ENCODE results near the gene VPS35.

The VPS35 gene

DNA sequence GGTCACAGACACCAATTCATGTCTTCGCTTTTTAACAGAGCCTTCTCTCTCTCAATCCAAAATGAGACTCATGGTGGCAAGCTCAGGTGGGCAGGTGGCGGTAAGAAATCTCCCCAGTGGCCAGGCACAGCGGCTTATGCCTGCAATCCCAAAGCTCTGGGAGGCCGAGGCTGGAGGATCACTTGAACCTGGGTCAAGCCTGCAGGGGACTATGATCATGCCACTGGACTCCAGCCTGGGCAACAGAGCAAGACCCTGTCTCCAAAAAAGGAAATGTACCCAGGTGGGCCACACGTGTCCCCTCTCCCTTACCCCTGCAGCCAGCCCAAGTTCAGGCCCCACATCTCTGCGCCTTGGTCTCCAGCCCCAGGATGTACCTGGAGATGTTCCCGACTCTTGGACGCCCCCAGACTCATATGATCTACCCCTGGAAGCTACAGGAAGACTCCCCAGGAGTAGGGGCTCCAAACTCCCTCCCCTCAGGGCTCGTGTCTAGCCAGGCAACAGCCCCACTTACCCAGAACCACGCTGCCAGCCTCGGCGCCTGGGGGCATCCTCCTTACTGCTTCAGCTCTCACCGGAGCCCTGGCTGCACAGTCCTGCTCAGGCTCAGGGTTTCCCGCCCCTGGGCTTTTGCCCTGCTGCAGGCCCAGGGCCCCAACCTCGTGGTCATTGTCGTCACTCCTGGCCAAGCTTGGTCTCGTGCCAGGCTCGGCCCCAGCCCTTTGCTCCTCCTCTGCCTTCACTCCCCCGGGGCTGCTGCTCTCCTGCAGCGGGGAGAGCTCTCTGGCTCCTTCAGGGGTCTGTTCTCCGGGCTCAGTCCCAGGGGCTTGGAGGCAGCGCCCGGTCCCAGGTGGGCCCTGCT lies 42.9 kb upstream of the VPS35 start:
- POLR2A ChIA-PET = no interaction called here
- TF ChIP-seq ZNF384 (IDR thresholded peaks at IDR 0.05) (no peak), LEF1 (IDR thresholded peaks at IDR 0.05; ENCODE audit: borderline replicate concordance) (no peak), FOXA1 (IDR thresholded peaks at IDR 0.05) (no peak), SP1 (IDR thresholded peaks at IDR 0.05) (no peak), HDGF (IDR thresholded peaks at IDR 0.05; ENCODE audit: borderline replicate concordance) (no peak), TARDBP (IDR thresholded peaks at IDR 0.05) (no peak), FOXM1 (IDR thresholded peaks at IDR 0.05; ENCODE audit: borderline replicate concordance) (no peak), CTBP1 (IDR thresholded peaks at IDR 0.05; ENCODE audit: borderline replicate concordance) (no peak)
- no peak for DNase-seq (ENCODE audit: extremely low spot score)
- CTCF ChIA-PET = no interaction called here

DNA sequence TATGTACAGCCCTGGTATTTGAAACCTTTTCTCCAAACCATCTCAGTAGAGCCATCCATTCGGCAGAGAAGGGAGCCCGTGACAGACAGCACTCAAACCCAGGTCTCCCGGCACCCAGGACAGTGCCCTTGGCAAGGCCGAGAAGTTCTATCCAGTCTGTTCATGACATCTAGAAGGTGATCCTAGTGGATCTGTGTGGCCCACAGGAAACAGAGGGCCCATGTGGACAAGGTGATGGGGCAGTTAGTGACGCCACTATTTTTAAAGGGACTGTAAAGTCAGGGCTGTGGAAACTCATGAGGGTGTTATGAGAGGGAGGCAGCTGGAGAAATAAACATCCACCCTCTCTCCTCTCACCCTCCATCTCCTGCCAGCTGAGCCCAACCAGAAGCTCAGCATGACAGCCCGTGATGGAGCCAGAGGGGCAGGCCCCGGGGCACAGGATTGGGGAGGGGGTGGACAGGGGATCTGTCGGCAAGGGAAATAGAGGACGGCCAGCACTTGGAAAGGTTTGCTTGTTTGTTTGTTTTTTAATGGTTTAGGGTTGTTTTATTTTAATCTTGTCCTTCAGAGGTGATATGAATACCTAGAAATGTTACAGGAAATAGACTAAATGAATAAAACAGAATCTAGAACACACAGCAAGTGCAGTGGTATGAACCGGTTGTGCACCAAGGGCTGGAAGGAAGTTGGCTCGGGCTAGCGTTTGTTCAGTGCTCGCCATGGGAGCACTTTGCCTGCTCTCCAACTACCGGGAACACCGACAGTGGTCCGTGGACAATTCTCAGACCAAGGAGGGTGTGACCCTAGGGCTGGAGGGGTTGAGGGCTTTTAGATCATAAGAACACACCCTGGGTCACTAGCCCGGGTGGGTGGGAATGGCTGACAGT lies 42.1 kb upstream of the VPS35 start:
- TF ChIP-seq ARNT (IDR thresholded peaks at IDR 0.05) = no peak
- TF ChIP-seq SP1 (IDR thresholded peaks at IDR 0.05) = no peak
- no peak for TF ChIP-seq L3MBTL2 (conservative IDR thresholded peaks at IDR 0.05)
- TF ChIP-seq FOXK2 (IDR thresholded peaks at IDR 0.05) = no peak
- no peak for TF ChIP-seq BHLHE40 (IDR thresholded peaks at IDR 0.05; ENCODE audit: borderline replicate concordance)
- TF ChIP-seq TARDBP (IDR thresholded peaks at IDR 0.05) = no peak
- no peak for TF ChIP-seq FOXM1 (IDR thresholded peaks at IDR 0.05; ENCODE audit: borderline replicate concordance)
- no peak for TF ChIP-seq CTBP1 (IDR thresholded peaks at IDR 0.05; ENCODE audit: borderline replicate concordance)
- TF ChIP-seq, protein P1, sequence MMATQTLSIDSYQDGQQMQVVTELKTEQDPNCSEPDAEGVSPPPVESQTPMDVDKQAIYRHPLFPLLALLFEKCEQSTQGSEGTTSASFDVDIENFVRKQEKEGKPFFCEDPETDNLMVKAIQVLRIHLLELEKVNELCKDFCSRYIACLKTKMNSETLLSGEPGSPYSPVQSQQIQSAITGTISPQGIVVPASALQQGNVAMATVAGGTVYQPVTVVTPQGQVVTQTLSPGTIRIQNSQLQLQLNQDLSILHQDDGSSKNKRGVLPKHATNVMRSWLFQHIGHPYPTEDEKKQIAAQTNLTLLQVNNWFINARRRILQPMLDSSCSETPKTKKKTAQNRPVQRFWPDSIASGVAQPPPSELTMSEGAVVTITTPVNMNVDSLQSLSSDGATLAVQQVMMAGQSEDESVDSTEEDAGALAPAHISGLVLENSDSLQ (IDR thresholded peaks at IDR 0.05) = no peak
- no peak for TF ChIP-seq FOXA1 (IDR thresholded peaks at IDR 0.05)
- no peak for TF ChIP-seq LEF1 (IDR thresholded peaks at IDR 0.05; ENCODE audit: borderline replicate concordance)
- TF ChIP-seq SUZ12 (IDR thresholded peaks at IDR 0.05) = no peak
- TF ChIP-seq NFRKB (IDR thresholded peaks at IDR 0.05) = no peak
- no peak for TF ChIP-seq HDGF (IDR thresholded peaks at IDR 0.05; ENCODE audit: borderline replicate concordance)
- no peak for TF ChIP-seq ZNF384 (IDR thresholded peaks at IDR 0.05)
- no peak for TF ChIP-seq ELF4 (IDR thresholded peaks at IDR 0.05)
- ChIA-PET POLR2A (no interaction called here), CTCF (no interaction called here)
- DNase-seq (ENCODE audit: extremely low spot score) = no peak

DNA sequence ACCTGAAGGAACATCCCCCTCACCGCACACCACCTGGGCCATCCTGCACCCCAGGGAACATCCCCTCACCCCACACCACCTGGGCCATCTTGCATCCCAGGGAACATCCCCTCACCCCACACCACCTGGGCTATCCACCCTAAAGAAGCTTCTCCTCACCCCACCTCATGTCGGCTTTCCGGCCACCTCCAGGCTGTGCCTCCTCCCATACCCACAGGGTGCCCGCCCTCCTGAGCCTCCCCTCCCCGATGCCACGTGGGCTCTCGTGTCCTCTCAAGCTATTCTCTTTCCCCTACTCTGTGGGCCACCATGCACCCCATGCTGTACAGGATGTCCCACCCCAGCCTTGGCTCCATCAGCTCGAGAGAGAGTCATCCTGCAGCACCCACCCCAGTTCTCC lies 41.1 kb upstream of the VPS35 start:
- ChIA-PET POLR2A (no interaction called here), CTCF (no interaction called here)
- DNase-seq (ENCODE audit: extremely low spot score) = no peak
- TF ChIP-seq ELF4 (IDR thresholded peaks at IDR 0.05) = no peak
- no peak for TF ChIP-seq CTBP1 (IDR thresholded peaks at IDR 0.05; ENCODE audit: borderline replicate concordance)
- TF ChIP-seq FOXK2 (IDR thresholded peaks at IDR 0.05) = no peak
- no peak for TF ChIP-seq ARNT (IDR thresholded peaks at IDR 0.05)
- TF ChIP-seq BHLHE40 (IDR thresholded peaks at IDR 0.05; ENCODE audit: borderline replicate concordance) = no peak
- TF ChIP-seq L3MBTL2 (conservative IDR thresholded peaks at IDR 0.05) = no peak
- no peak for TF ChIP-seq TARDBP (IDR thresholded peaks at IDR 0.05)
- TF ChIP-seq SUZ12 (IDR thresholded peaks at IDR 0.05) = no peak
- no peak for TF ChIP-seq LEF1 (IDR thresholded peaks at IDR 0.05; ENCODE audit: borderline replicate concordance)
- TF ChIP-seq, protein P1 (IDR thresholded peaks at IDR 0.05) = no peak

DNA sequence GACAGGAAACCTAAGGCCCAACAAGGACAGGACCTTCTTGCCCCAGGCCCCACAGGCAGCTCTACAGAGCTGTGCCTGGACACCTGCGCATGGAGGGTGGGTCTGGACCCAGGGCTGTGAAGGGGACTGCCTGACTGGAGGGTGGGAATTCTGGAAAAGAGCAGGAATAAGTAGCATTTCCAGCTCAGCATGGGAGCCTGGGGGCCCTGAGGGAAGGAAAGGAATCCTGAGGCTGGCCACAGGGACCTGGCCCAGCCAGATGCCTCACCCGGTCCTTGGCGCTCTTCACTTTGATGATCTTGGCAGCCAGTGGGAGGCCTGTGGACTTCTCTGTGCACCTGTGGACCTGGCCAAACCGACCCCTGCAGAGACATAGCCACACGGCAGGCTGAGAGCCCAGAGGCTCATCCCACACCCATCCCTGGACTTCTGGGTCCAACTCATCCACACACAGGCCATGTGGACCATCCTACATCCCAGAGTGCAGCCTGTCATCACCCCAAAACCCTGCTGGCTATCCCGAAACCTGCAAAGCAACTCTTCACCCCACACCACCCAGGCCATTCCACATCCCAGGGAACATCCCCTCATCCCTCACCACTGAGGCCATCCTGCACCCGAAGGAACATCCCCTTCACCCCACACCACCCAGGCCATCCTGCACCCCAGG lies 40.5 kb upstream of the VPS35 start:
- TF ChIP-seq, protein P1 (IDR thresholded peaks at IDR 0.05) = no peak
- TF ChIP-seq CTBP1 (IDR thresholded peaks at IDR 0.05; ENCODE audit: borderline replicate concordance) = no peak
- no peak for TF ChIP-seq BHLHE40 (IDR thresholded peaks at IDR 0.05; ENCODE audit: borderline replicate concordance)
- TF ChIP-seq SP1 (IDR thresholded peaks at IDR 0.05) = no peak
- no peak for TF ChIP-seq L3MBTL2 (conservative IDR thresholded peaks at IDR 0.05)
- POLR2A ChIA-PET = no interaction called here
- CTCF ChIA-PET = no interaction called here
- no peak for DNase-seq (ENCODE audit: extremely low spot score)

DNA sequence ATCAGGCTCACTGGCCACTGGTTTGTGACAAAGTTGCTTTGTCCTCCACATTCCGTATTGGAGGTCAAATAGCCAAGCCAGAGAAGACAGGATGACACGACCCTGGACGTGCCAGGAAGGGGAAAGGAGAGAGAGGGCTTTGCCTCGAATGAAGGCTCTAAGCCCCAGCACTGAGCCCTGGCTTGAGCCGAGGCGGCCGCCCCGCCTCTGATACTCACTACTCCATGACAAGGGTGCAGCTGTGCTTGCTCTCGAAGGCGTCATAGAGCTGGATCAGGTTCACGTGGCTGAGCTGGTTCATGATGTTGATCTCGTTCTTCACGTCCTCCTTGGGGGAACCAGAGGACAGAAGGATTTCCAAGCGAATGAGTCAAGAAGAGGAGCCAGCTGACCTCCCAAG lies 39.8 kb upstream of the VPS35 start:
- ChIA-PET CTCF (no interaction called here), POLR2A (no interaction called here)
- DNase-seq (ENCODE audit: extremely low spot score) = no peak
- TF ChIP-seq FOXM1 (IDR thresholded peaks at IDR 0.05; ENCODE audit: borderline replicate concordance) (no peak), ARNT (IDR thresholded peaks at IDR 0.05) (no peak), HDGF (IDR thresholded peaks at IDR 0.05; ENCODE audit: borderline replicate concordance) (no peak), L3MBTL2 (conservative IDR thresholded peaks at IDR 0.05) (no peak), FOXA1 (IDR thresholded peaks at IDR 0.05) (no peak), SP1 (IDR thresholded peaks at IDR 0.05) (no peak), BHLHE40 (IDR thresholded peaks at IDR 0.05; ENCODE audit: borderline replicate concordance) (no peak), LEF1 (IDR thresholded peaks at IDR 0.05; ENCODE audit: borderline replicate concordance) (no peak), ZNF384 (IDR thresholded peaks at IDR 0.05) (no peak), ELF4 (IDR thresholded peaks at IDR 0.05) (no peak), SUZ12 (IDR thresholded peaks at IDR 0.05) (no peak), TARDBP (IDR thresholded peaks at IDR 0.05) (no peak), NFRKB (IDR thresholded peaks at IDR 0.05) (no peak), FOXK2 (IDR thresholded peaks at IDR 0.05) (no peak), CTBP1 (IDR thresholded peaks at IDR 0.05; ENCODE audit: borderline replicate concordance) (no peak)
- TF ChIP-seq, protein P1 (IDR thresholded peaks at IDR 0.05) = no peak
